Measurements from ENCODE around the gene ZDHHC23.

DNA sequence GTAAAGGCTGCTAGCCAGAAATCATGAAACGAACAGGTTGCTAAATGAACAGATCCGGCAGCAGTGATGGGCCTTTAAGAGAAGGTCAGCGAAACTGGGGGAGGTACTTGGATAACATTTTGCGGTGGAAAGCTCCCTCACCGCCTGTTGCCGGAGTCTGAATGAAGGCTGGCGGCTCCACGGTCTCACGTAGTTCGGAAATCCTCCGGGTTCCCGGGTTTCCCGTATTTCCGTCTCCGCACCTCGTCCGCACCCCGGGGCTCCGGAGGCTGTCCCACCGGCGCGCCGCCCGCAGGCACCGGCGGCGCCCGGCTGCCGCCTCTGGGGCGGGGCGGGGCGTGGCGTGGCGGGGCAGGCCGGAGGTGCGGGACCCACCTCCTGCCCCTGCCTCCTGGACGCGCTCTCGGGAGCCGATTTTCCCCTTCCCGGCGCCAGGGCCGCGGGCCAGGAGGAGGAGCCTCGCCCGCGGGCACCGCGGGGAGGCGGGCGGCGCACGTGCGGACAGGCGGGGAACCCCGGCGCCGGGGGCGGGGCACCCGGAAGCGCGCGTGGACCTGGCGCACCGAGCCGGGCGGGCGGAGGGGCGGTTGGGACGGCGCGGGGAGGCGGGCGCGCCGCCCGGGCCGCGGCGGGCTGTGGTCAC is at the start of gene ZDHHC23:
- TF ChIP-seq, protein P1, sequence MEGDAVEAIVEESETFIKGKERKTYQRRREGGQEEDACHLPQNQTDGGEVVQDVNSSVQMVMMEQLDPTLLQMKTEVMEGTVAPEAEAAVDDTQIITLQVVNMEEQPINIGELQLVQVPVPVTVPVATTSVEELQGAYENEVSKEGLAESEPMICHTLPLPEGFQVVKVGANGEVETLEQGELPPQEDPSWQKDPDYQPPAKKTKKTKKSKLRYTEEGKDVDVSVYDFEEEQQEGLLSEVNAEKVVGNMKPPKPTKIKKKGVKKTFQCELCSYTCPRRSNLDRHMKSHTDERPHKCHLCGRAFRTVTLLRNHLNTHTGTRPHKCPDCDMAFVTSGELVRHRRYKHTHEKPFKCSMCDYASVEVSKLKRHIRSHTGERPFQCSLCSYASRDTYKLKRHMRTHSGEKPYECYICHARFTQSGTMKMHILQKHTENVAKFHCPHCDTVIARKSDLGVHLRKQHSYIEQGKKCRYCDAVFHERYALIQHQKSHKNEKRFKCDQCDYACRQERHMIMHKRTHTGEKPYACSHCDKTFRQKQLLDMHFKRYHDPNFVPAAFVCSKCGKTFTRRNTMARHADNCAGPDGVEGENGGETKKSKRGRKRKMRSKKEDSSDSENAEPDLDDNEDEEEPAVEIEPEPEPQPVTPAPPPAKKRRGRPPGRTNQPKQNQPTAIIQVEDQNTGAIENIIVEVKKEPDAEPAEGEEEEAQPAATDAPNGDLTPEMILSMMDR (IDR thresholded peaks at IDR 0.05; ENCODE audit: low read depth, low read length), result no peak
- no peak for TF ChIP-seq EZH2phosphoT487 (IDR thresholded peaks at IDR 0.05; ENCODE audit: low read depth)
